MCF 10A (cell line): Measurements from ENCODE around the gene KCNA10. TPM values are rescaled to one million over a fixed set of nuclear protein-coding genes. Genes with fewer than 3 reads are reported as not detected.

Source experiments
- BruUV-seq: library from RNA; stranded (reverse); fragments of 400-500 nt; replicated peaks from 2 replicates; lab custom pipeline; 2021; lab: Mats Ljungman, UMichigan
- CTCF ChIA-PET: fragments of 300-600 bp; sonication (Branson Sonifier 250); formaldehyde crosslinking; extraction: SDS; loops from one replicate; lab custom pipeline; 2021; ENCODE audit warnings: antibody characterized with exemption, inconsistent platforms; lab: Yijun Ruan, JAX
- POLR2A ChIA-PET: fragments of 300-600, 350-650 bp; sonication (Branson Sonifier 250); formaldehyde crosslinking; extraction: SDS; loops from one replicate; lab custom pipeline; 2020; ENCODE audit warnings: antibody characterized with exemption, inconsistent platforms; lab: Yijun Ruan, JAX
- DNase-seq: peaks from one replicate; pipeline ENCODE4 v3.0.0-alpha.2; 2018; ENCODE audit not compliant: unreplicated experiment
- H3K27ac Mint-ChIP-seq: one replicate; pipeline ENCODE4 v1.8.0; 2022; ENCODE audit warnings: mild to moderate bottlenecking, low read depth, mixed read lengths; ENCODE audit not compliant: unreplicated experiment
- H3K27me3 Mint-ChIP-seq: one replicate; pipeline ENCODE4 v1.8.0; 2022; ENCODE audit warnings: mixed read lengths; ENCODE audit not compliant: insufficient read depth, unreplicated experiment
- H3K36me3 Mint-ChIP-seq: one replicate; pipeline ENCODE4 v1.8.0; 2022; ENCODE audit warnings: mild to moderate bottlenecking, moderate library complexity, mixed read lengths; ENCODE audit not compliant: insufficient read depth, unreplicated experiment
- H3K4me1 Mint-ChIP-seq: one replicate; pipeline ENCODE4 v1.8.0; 2022; ENCODE audit warnings: mixed read lengths; ENCODE audit not compliant: insufficient read depth, unreplicated experiment
- H3K4me3 Mint-ChIP-seq: one replicate; pipeline ENCODE4 v1.8.0; 2022; ENCODE audit warnings: mild to moderate bottlenecking, moderate library complexity, mixed read lengths; ENCODE audit not compliant: unreplicated experiment
- H3K9me3 Mint-ChIP-seq: one replicate; pipeline ENCODE4 v1.8.0; 2022; ENCODE audit warnings: mixed read lengths; ENCODE audit not compliant: unreplicated experiment
- CTCF ChIP-seq: fragments of 200-600 bp; IDR thresholded peaks from one replicate; pipeline ENCODE4 v1.8.0; 2022; ENCODE audit warnings: antibody characterized with exemption, mild to moderate bottlenecking; ENCODE audit not compliant: unreplicated experiment
- intact Hi-C: fragments of 100-400 bp; cut with micrococcal nuclease; formaldehyde crosslinking; loops from 2 replicates; pipeline ENCODE4 v1.14.1; 2022
- total RNA-seq: library from RNA; stranded (reverse); gene quantifications from 2 replicates; pipeline ENCODE4 v1.2.3, GENCODE V29; 2022

Gene KCNA10
- total RNA-seq, 1 experiment from 2014 or later: not detected

- CTCF ChIA-PET: interaction anchor here (0.6 to 1.2 kb wide), 7 partner anchors 8 to 247 kb away, joined by 3 to 5 read pairs (median 3); no protein-coding TSS in a partner anchor
- peak; percentile 16 for DNase-seq
- Mint-ChIP-seq H3K9me3 (no peaks in the 10 kb centered on the region), H3K36me3 (no peaks in the 10 kb centered on the region), H3K4me3 (no peak overlapping the region), H3K27me3 (peaks cover 60% of the 10 kb centered on the region), H3K27ac (no peak overlapping the region), H3K4me1 (no peaks in the 10 kb centered on the region)
- intact Hi-C loops: no loop called here
- BruUV-seq: no TSS peak
- POLR2A ChIA-PET: interaction anchor here (0.7 kb wide), 1 partner anchor 47 kb away, joined by 3 read pairs; no protein-coding TSS in a partner anchor
- peak; percentile 49 for TF ChIP-seq CTCF
These were observed 29.4 kb upstream of the KCNA10 start for GRCh38 chr1:110548381-110548780.

DNA sequence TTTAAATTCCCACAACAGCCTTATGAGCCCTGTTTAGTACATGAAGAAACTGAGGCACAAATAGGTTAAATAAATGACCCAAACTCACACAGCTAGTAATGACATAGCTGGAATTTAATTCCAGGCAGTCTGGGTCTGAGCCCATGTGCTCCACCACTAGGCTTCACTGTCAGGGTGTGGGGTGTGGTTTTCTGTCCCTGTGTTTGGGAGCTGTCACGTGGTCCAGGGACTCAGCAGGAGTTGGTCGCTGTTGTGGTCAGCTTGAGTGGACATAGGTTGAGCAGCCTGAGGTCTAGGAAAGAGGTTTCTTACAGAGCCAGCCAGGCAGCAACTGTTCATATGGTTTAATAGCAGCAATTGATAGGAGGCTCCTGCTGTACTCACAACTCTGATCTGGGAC, 28.0 kb upstream of the KCNA10 start:
- intact Hi-C loops: no loop called here
- no peak for DNase-seq
- Mint-ChIP-seq H3K4me3 (no peak overlapping the region), H3K27me3 (peaks cover 46% of the 10 kb centered on the region), H3K9me3 (no peaks in the 10 kb centered on the region), H3K4me1 (no peaks in the 10 kb centered on the region), H3K27ac (no peak overlapping the region), H3K36me3 (no peaks in the 10 kb centered on the region)
- BruUV-seq: no TSS peak
- POLR2A ChIA-PET: no interaction called here
- no peak for TF ChIP-seq CTCF
- CTCF ChIA-PET: interaction anchor here (0.7 to 1.1 kb wide), 2 partner anchors 340 to 466 kb away, joined by 3 to 4 read pairs; no protein-coding TSS in a partner anchor

GRCh38 chr1:110545492-110545891, 26.5 kb upstream of the KCNA10 start:
- H3K27me3 Mint-ChIP-seq: peaks cover 39% of the 10 kb centered on the region
- no peaks in the 10 kb centered on the region for H3K9me3 Mint-ChIP-seq
- H3K36me3 Mint-ChIP-seq: no peaks in the 10 kb centered on the region
- no peak overlapping the region for H3K27ac Mint-ChIP-seq
- H3K4me3 Mint-ChIP-seq: no peak overlapping the region
- intact Hi-C loops: no loop called here
- ChIA-PET POLR2A (no interaction called here), CTCF (interaction anchor here (0.6 to 1.6 kb wide), 3 partner anchors 11 to 51 kb away, joined by 3 to 4 read pairs (median 3); no protein-coding TSS in a partner anchor)
- BruUV-seq: no TSS peak
- no peaks in the 10 kb centered on the region for H3K4me1 Mint-ChIP-seq
- no peak for TF ChIP-seq CTCF
- no peak for DNase-seq

DNA sequence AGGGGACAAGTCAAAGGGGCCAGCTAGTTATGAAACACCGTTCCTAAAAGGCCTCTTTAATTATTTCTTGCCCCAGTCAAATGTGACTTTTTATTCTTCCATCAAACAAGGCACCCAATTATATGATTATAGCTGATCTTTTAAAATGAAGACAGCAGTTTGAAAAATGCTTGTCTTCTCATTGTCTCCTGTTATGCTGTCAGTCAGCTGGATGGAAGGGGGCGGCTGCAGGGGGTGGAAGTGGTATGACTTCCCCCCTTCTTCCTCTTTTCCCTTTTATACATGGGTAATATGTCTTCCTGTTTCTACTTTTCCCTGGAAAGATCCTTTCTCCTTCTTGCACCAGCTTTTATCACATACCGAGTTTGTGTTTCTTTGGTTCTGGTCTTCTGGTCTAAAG, 25.8 kb upstream of the KCNA10 start:
- H3K27ac Mint-ChIP-seq: no peak overlapping the region
- TF ChIP-seq CTCF: no peak
- ChIA-PET POLR2A (no interaction called here), CTCF (interaction anchor here (0.6 to 1.6 kb wide), 5 partner anchors 11 to 206 kb away, joined by 3 to 7 read pairs (median 3); no protein-coding TSS in a partner anchor)
- H3K9me3 Mint-ChIP-seq: no peaks in the 10 kb centered on the region
- BruUV-seq: no TSS peak
- no peaks in the 10 kb centered on the region for H3K36me3 Mint-ChIP-seq
- DNase-seq: no peak
- H3K4me1 Mint-ChIP-seq: no peaks in the 10 kb centered on the region
- peaks cover 42% of the 10 kb centered on the region for H3K27me3 Mint-ChIP-seq
- intact Hi-C loops: no loop called here
- no peak overlapping the region for H3K4me3 Mint-ChIP-seq
